NCI-H1417 treated with DMSO at 0.1 percent for 48 hours (cell line): ENCODE measurements around the gene SIGLEC9.
"Not testable (repeated sequence)": the region's sequence is repeated elsewhere in the genome, so short reads cannot be mapped to it uniquely, and the experiment has no call there.

Source experiments
- DNase-seq: peaks from one replicate; lab custom pipeline; 2025; lab: John Stamatoyannopoulos, UW

The SIGLEC9 gene

DNA sequence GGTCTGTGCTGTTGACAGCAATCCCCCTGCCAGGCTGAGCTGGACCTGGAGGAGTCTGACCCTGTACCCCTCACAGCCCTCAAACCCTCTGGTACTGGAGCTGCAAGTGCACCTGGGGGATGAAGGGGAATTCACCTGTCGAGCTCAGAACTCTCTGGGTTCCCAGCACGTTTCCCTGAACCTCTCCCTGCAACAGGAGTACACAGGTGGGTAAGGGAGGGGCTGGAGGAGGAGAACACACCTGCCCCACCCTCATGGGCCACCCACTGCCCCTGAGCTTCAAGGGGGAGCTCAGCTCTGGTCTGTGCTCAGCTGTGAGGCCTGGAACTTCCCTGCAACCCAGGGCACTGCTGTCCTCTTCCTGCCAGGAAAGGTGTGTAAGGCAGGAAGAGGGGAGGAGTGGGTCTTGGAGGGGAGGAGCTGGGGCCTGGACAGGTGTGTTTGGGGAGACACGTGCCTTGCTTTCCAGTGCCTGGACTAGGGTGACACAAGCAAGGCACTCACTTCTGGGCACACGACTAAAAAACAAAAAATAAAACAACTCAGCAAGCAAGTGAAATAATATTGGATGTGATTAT, 21.3 kb downstream of the SIGLEC9 start:
- no peak for DNase-seq

DNA sequence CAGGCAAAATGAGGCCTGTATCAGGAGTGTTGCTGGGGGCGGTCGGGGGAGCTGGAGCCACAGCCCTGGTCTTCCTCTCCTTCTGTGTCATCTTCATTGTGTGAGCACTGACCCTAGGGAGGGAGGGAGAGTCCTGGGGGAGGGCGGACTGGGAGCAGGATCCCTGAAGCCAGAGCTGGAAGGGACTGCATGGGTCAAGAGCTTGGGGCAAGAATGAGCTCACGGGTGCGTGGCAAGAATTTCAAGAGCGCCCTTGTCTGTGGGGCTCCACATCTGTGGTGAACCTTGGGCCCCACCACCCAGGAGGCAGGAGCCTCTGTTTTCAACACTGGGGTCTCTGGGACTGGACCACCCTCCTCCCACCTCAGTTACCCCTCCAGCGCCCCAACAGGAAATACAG, 22.0 kb downstream of the SIGLEC9 start:
- no peak for DNase-seq

DNA sequence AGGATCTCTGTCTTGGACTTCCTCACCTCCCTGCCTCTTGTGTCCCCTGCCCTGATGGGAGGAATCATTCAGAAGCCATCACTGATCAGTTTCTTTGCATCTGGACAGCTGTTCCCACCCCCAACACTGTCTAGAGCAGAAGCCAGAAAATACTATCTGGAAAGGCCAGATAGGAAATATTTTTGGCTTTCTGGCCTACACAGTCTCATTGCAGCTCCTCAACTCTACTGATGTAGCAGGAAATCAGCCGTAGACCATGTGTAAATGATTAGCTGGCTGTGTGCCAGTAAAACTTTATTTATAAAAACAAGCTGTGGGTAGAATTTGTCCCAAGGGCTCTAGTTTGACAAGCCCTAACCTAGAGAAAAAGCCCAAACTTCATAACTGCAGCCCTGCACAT, 23.0 kb downstream of the SIGLEC9 start:
- no peak for DNase-seq

DNA sequence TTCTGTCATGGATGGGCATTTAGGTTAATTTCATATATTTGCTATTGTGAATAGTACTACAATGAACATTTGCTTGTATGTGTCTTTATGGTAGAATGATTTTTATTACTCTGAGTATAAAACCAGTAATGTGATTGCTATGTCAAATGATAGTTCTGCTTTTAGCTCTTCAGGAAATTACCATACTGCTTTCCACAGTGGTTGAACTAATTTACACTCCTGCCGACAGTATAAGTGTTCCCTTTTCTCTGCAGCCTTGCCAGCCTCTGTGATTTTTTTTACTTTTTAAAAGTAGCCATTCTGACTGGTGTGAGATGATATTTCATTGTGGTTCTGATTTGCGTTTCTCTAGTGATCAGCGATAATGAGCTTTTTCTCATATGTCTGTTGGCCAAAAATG, 23.9 kb downstream of the SIGLEC9 start:
- DNase-seq: no peak

DNA sequence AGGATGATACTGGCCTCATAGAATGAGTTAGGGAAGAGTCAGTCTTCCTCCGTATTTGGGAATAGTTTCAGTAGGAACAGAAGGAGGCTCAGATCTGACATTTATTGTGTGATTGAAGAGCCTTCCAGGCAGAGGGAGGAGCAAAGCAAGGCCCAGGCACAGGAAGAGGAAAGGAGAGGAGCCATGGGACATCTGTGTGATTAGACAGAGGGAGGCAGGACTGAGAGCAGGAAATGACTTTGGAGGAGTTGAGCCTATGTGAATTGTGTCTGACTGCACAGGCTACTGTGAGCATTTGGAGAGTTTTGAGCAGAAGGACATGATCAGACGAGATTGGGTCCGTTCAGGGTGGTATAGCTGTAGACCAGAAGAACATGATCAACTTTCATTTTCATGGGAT, 25.9 kb downstream of the SIGLEC9 start:
- no peak for DNase-seq

DNA sequence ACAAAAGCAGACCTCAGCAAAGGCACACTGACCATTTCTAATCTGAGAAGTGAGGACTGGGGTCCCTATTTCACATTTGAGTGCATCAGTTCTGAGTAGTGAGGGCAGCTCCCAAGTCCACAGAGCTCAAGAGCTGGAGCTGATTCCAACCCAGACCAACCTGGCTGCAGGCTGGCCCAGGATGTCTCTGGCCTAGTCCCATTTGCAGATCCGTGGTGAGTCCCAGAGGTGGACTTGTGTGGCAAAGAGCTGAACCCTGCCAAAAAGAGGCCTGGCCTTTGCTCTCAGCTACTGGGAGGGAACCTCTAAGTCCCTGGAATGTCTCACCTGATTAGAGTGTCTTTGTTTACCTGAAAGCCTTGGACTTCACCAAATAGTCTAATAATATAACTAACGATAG, 32.0 kb downstream of the SIGLEC9 start:
- DNase-seq: no peak

DNA sequence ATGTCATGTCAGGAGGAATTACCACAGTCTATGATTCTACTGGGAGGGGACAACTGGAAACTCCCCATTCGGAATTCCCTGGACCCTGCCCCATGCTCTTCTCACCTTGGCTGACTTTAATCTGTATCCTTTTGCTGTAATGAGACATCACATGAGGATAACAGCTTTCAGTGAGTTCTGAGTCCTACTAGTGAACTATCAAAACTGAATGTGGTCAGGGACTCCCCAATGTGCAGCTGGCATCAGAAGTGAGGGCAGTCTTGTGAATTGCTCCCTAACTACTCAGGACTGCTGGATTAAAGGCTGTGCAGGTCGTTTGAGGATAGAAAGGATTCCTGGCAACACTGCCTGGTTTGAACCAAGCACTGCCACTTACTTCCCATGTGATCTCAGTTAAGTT, 32.6 kb downstream of the SIGLEC9 start:
- DNase-seq: no peak

DNA sequence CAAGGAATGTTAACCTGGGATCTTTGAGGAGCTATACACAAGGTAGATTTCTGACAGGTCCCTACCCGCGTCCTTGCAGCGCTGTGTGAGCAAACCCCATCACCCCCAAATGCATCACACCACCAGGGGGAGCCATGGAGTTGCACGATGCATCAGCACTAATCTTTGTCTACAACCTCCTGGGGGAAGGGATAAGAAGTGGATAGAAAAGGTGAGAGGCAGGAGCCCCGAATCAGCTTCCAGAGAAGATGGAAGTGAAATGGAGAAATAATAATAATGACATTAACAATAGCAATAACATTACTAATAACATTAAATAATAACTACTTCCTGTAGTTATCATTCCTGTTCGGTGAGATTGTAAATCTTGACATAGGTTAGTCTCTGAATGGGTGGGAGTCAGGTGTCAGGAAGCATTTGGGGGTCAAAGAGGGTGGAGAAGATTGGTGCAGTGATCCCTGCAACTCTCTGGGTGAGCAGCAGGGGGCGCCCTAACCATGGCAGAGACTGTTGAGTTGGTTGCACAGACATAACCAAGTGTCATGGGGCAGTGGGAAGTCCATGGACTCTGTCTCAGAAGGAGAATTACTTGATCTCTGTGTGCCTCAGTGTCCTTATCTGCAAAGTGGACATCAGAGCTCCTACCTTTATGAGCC, 33.9 kb downstream of the SIGLEC9 start:
- DNase-seq: no peak

DNA sequence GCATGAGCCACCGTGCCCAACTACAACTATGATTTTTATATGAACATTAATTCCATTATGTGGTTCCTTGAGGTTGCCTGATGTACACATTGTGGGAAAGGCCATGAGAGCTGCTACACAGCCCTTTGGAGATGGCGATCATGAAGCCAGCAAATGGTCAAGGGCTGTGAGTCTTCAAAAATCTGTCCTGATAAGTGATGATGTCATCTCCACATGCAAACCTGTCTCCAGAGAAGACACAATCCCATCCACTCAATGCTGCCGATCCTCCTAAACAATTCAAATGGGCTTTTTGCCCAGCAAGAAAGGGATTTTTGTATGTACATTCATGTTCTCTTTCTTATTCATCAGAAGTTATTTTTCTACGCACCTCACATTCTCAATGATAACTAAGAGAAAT, 35.0 kb downstream of the SIGLEC9 start:
- no peak for DNase-seq

DNA sequence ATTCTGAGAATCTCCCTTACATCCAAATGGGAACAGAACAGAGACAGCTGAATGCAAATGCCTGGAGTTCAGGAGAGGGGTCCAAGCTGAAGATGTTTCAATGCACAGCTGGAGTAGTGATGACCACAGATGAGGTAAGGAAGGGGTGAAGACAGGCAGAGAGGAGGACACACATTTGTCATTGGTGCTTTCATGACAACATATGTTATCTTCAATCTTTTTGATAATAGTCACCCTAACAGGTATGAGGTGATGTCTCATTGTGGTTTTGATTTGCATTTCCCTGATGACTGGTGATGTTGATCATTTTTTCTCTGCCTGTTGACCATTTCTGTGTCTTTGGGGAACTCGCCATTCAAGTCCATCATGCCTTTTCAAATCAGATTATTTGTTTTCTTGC, 36.6 kb downstream of the SIGLEC9 start:
- no peak for DNase-seq

DNA sequence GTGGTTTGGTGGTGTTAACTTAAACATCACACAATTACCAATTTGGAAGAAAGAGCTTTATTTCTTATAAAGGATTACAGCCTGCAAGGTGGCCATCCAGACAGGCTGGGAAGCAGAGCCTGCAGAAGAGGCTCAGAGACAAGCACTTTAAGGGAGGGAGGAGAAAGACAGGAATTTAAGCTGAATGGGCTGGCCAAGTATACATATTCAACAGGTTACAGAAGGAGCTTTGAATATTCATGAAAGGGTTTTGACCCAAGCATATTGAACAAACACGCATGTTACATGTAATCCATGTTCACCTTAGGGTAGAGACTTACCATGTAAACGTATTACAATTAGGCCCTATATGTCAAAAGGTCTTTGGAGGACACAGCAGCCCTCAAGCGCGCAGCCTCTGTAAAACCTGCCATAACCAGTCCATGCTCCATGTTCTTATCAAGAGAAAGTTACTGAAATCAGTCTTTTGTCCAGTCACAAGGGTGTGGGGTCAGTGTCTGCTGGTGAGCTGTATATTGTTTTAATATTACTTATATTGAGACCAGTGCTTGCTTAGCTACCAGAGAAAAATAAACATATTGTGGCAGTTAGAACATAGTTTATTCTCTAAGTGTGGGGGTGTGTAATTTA, 37.3 kb downstream of the SIGLEC9 start:
- no peak for DNase-seq

DNA sequence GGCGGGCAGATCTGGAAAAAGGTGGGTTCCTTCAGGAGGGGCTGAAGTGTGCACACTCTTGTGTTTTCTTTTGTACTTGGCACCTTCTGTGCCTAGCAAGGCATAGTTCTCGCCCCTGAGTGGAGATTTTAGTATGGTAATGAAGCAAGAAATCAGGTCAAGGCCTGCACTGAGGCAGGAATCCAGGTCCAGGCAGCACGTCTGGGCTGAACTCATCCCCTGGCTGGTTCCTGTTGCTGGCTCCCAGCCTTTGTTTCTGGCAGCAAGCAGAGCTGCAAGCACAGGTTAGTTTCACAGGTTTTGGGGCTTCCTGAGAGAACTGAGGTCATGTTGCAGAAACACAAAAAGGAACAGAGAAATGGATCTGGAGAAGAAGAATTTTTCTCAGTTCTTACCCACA, 38.6 kb downstream of the SIGLEC9 start:
- DNase-seq: no peak

DNA sequence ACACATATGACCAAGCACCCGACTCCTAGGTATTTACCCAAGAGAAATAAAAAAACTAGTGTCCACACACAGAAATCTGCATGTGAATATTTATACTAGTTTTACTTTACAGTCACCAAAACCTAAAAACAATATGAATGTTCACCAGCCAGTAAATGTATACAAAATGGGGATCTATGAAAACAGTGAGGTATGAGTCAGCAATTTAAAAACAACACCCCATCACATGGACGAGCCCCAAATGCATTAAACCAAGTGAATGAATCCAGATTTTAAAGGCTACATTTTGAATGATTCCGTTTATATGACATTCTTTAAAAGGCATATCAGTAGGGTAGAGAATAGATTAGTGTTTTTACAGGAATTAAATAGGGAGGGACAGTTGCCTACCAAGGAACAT, 39.5 kb downstream of the SIGLEC9 start:
- DNase-seq: no peak

DNA sequence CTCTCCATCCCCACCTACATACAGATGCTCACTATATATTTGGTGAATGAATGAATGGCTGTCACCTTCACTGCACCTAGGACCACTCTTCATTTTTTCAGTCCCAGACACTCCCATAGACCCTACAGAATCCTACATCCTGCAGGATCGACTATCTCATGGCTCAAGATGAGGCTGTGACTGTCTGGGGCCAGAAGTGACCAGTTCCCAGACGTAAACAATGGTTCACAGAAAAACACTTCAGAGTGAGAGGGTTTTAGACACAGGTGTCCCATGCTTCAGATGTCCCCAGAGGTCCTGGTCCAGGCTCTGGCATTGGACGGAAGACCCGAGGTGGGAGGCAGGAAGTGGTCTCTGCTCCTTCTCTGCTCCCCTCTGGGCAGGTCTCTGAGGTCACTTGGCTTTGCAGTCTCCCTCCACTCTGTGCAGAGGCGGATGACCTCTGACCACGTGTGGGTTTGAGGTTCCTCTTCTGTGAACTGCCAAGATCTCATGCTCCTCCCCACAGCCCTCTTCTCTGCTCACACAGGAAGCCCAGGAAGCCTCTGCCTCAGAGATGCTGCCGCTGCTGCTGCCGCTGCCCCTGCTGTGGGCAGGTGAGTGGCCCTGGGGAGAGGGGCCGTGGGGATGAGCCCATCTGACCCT, 42.3 kb downstream of the SIGLEC9 start:
- DNase-seq: no peak

DNA sequence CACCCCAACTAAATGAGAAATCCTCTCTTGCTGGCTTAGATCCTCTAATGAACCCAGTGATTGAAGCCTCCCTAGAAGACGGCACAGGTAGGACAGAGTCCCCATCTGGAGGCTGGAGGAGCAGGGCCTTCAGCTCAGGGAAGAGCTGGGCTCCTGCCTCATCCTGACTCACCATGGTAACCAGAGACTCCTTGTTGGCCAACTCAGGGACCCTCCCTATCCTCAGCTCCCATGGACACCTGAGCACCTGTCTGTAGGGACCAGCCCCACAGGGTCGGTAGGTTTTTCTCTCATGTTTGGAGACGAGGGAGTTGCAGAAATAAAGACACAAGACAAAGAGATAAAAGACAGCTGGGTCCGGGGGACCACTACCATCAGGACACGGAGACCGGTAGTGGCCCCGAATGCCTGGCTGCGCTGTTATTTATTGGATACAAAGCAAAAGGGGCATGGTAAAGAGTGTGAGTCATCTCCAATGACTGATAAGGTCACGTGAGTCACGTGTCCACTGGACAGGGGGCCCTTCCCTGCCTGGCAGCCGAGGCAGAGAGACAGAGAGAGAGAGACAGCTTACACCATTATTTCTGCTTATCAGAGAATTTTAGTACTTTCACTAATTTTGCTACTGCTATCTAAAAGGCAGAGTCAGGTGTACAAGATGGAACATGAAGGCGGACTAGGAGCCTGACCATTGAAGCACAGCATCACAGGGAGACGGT, 44.0 kb downstream of the SIGLEC9 start:
- no peak for DNase-seq

DNA sequence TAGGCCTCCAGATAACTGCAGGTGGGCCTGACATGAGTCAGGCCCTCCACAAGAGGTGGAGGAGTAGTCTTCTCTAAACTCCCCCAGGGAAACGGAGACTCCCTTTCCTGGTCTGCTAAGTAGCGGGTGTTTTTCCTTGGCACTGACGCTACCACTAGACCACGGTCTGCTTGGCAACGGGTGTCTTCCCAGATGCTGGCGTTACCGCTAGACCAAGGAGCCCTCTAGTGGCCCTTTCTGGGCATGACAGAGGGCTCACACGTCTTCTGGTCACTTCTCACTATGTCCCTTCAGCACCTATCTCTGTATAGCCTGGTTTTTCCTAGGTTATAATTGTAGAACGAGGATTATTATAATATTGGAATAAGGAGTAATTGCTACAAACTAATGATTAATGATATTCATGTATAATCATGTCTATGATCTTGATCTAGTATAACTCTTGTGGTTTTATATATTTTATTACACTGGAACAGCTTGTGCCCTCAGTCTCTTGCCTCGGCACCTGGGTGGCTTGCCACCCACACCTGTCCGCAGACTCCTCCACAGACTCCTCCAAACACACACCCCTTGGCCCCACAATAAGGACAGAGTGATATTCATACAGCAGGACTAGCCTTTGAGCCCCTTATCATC, 44.7 kb downstream of the SIGLEC9 start:
- DNase-seq: not testable (repeated sequence)

DNA sequence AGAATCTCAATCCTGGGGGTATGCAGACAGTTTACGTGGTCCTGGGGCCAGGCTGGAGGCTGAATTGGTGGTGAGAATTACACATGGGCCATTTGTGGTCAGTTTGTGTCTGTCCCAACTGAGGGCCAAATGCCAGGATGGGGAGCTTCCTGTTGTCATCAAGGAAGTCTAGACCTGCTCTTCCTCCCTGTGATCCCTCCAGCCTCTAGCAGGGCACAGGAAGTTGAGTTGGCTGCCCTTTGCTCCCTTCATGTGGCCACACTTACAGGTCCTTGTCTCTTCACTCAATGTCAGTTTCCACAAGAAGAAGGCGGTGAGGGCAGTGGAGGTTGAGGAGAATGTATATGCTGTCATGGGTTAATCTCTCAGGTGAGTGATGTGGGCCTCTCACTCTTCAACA, 47.5 kb downstream of the SIGLEC9 start:
- no peak for DNase-seq

DNA sequence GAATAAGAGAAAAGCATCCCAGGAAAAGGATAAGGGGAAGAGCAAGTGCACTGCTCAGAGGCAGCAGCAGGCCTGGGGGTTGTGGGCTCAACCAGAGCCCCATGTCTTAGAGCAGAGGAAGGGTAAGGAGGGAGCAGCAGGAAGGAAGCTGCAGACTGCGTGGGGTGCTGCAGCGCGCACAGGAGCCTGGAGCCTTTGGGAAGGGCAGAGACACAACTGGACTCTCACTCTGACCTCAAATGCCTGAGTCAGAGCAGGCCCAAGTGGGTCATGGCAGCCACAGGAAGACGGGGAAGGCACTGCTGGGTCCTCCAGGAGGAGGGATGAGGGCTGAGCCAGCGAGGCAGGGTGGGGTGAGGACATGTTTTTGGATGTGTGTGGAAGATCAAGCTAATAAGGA, 49.0 kb downstream of the SIGLEC9 start:
- DNase-seq: no peak

DNA sequence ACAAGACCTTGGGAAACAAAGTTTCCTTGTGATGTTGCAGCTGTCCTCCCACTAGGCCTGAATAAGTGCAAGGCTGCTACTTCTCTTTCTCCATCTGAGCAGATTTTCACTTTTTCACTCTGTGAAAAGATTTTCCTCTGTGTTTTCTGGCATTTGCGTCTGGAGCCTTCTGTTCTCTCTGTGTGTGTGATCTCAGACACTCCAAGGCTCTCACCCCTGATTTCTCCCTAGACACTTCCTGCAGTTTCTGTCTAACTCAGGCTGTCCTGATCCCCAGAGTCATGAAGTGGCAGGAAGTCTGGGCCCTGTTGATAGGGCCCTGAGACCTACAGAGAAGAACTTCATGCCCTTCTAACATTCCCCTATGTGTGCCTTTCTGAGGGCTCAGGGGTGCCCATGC, 54.5 kb downstream of the SIGLEC9 start:
- DNase-seq: no peak
